HepG2 (cell line): Measurements from ENCODE around the gene IL27RA. TPM values are rescaled to one million over a fixed set of nuclear protein-coding genes. Genes with fewer than 3 reads are reported as not detected.

Experiments used
- BCL6 ChIP-seq: IDR thresholded peaks from 2 replicates; pipeline ENCODE4 v1.6.1; 2016; ENCODE audit warnings: missing genetic modification reagents, missing compliant biosample characterization
- FOXK2 ChIP-seq: fragments of 450-650 bp; IDR thresholded peaks from 2 replicates; pipeline ENCODE4 v1.6.1; 2016
- HDAC1 ChIP-seq: sonication (generic); formaldehyde crosslinking; IDR thresholded peaks from 2 replicates; pipeline ENCODE4 v1.5.1; 2020; ENCODE audit warnings: mild to moderate bottlenecking, missing genetic modification reagents
- KAT2B ChIP-seq: fragments of 150-350 bp; IDR thresholded peaks from 2 replicates; pipeline ENCODE4 v1.6.1; 2014; ENCODE audit warnings: low read depth, low read length, borderline replicate concordance
- LCORL ChIP-seq, 2 experiments: fragments of 450-650 bp in 1 of 2; sonication (generic) in 1 of 2; formaldehyde crosslinking in 1 of 2; IDR thresholded peaks; 2 replicates each; pipeline versions ENCODE4 v1.5.0 to v1.6.1; 2017 to 2020; ENCODE audit warnings: antibody characterized with exemption in 1 of 2, missing genetic modification reagents in 1 of 2
- MXD4 ChIP-seq: IDR thresholded peaks from 2 replicates; pipeline ENCODE4 v1.6.1; 2016; ENCODE audit warnings: mild to moderate bottlenecking, missing biosample characterization, missing genetic modification reagents
- NCOA5 ChIP-seq: sonication (generic); formaldehyde crosslinking; IDR thresholded peaks from 2 replicates; pipeline ENCODE4 v1.4.0; 2020; ENCODE audit warnings: missing genetic modification reagents
- RFX5 ChIP-seq: IDR thresholded peaks from 2 replicates; pipeline ENCODE4 v1.6.1; 2011; ENCODE audit warnings: low read depth, low read length, improper control_type of control experiment
- STAG1 ChIP-seq: sonication (generic); formaldehyde crosslinking; IDR thresholded peaks from 2 replicates; pipeline ENCODE4 v1.4.0; 2020; ENCODE audit warnings: missing genetic modification reagents
- TSC22D2 ChIP-seq: sonication (generic); formaldehyde crosslinking; IDR thresholded peaks from 2 replicates; pipeline ENCODE4 v1.5.1; 2020; ENCODE audit warnings: missing genetic modification reagents, mild to moderate bottlenecking, borderline replicate concordance
- U2AF2 ChIP-seq: fragments of 200-400 bp; formaldehyde crosslinking; IDR thresholded peaks from 2 replicates; pipeline ENCODE4 v1.6.1; 2017; ENCODE audit warnings: low read depth, mild to moderate bottlenecking, low read length
- YEATS4 ChIP-seq: sonication (generic); formaldehyde crosslinking; IDR thresholded peaks from 2 replicates; pipeline ENCODE4 v1.4.0; 2020; ENCODE audit warnings: missing genetic modification reagents, borderline replicate concordance
- ZFP91 ChIP-seq: sonication (generic); formaldehyde crosslinking; IDR thresholded peaks from 2 replicates; pipeline ENCODE4 v1.9.0; 2022; ENCODE audit warnings: missing genetic modification reagents, mild to moderate bottlenecking, borderline replicate concordance
- ZNF343 ChIP-seq: sonication (generic); formaldehyde crosslinking; IDR thresholded peaks from 2 replicates; pipeline ENCODE4 v1.4.0; 2020; ENCODE audit warnings: mild to moderate bottlenecking, missing genetic modification reagents
- ZNF570 ChIP-seq: sonication (generic); formaldehyde crosslinking; IDR thresholded peaks from 2 replicates; pipeline ENCODE4 v1.4.0; 2020; ENCODE audit warnings: mild to moderate bottlenecking, missing genetic modification reagents, borderline replicate concordance
- ZNF614 ChIP-seq: IDR thresholded peaks from 2 replicates; pipeline ENCODE4 v1.6.1; 2018; ENCODE audit warnings: missing biosample characterization, missing genetic modification reagents, inconsistent platforms, borderline replicate concordance
- ZNF891 ChIP-seq: sonication (generic); formaldehyde crosslinking; IDR thresholded peaks from 2 replicates; pipeline ENCODE4 v1.5.0; 2020; ENCODE audit warnings: mild to moderate bottlenecking, missing genetic modification reagents
- polyA plus RNA-seq, 8 experiments: library from polyadenylated mRNA; depleted of rRNA in 3 of 8; stranded (reverse) in 7 of 8; unstranded in 1 of 8; fragments of >200 nt; fragmentation: Illumina TruSeq in 4 of 8; extraction: Trizol in 4 of 8; gene quantifications; 2 replicates each; pipeline versions ENCODE4 v1.2.1 to v1.2.3, GENCODE V29; 2011 to 2016; ENCODE audit warnings: low read depth in 4 of 8, missing spikeins in 1 of 8, mixed read lengths in 1 of 8; ENCODE audit not compliant: insufficient read depth in 1 of 8
- total RNA-seq, 5 experiments: library from RNA; depleted of rRNA; stranded (reverse); fragments of >200 nt; fragmentation: Illumina TruSeq; extraction: Trizol; gene quantifications; 2 replicates each; pipeline ENCODE4 v1.2.3, GENCODE V29; 2016; ENCODE audit warnings: low read depth in 1 of 5
- TF ChIP-seq, protein P1 (sequence below): sonication (generic); formaldehyde crosslinking; IDR thresholded peaks from 2 replicates; pipeline ENCODE4 v1.5.1; 2020; ENCODE audit warnings: mild to moderate bottlenecking, missing genetic modification reagents, borderline replicate concordance
- TF ChIP-seq, protein P2 (sequence below): sonication (generic); formaldehyde crosslinking; IDR thresholded peaks from 2 replicates; pipeline ENCODE4 v1.5.0; 2020; ENCODE audit warnings: mild to moderate bottlenecking, missing genetic modification reagents
- TF ChIP-seq, protein P3 (sequence below): sonication (generic); formaldehyde crosslinking; IDR thresholded peaks from 2 replicates; pipeline ENCODE4 v1.5.0; 2020; ENCODE audit warnings: mild to moderate bottlenecking, missing genetic modification reagents, moderate library complexity

IL27RA gene
- total and polyA plus RNA-seq, 2 of the 13 experiments (the other 11 are each of a cell fraction or from before 2014, with no cell fraction given), result 3.5 to 8.1 TPM

DNA sequence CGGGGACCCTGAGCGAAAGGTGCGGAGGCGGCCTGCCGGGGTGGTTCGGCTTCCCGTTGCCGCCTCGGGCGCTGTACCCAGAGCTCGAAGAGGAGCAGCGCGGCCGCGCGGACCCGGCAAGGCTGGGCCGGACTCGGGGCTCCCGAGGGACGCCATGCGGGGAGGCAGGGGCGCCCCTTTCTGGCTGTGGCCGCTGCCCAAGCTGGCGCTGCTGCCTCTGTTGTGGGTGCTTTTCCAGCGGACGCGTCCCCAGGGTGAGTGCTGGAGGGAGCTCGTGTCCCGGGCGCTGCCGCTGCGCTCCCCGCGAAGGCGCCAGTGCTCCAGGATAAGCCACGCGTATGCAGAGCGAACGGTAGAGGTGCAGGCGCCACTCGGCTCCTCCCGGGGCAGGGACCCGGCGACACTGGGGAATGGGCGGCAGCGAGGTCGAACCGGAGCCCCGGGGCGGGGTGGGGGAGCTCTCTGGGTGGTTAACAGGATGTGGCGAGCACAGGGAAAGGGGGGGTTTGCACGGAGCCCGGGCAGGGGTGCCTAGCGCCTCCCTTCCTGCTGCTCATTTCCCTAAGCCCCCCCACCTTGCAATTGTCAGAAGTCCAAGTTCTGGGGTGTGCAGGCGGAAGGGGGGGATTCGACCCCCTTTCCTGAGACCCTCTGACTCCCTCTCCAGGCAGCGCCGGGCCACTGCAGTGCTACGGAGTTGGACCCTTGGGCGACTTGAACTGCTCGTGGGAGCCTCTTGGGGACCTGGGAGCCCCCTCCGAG is at the start of gene IL27RA (continued):
- TF ChIP-seq YEATS4, result peak; percentile 58; the same call in 1 of the 2 replicates
- TF ChIP-seq, protein P1, sequence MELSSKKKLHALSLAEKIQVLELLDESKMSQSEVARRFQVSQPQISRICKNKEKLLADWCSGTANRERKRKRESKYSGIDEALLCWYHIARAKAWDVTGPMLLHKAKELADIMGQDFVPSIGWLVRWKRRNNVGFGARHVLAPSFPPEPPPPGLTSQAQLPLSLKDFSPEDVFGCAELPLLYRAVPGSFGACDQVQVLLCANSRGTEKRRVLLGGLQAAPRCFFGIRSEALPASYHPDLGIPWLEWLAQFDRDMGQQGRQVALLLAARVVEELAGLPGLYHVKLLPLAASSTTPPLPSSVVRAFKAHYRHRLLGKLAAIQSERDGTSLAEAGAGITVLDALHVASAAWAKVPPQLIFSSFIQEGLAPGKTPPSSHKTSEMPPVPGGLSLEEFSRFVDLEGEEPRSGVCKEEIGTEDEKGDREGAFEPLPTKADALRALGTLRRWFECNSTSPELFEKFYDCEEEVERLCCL (CRISPR knock-in tag), result no peak; the same call in 1 of the 2 replicates
- TF ChIP-seq ZNF570 (CRISPR knock-in tag), result no peak
- TF ChIP-seq MXD4, result no peak; the same call in 1 of the 2 replicates
- peak; percentile 73; the same call in 1 of the 2 replicates for TF ChIP-seq ZFP91 (CRISPR knock-in tag)
- no peak for TF ChIP-seq LCORL (IDR thresholded peaks at IDR 0.05)
- peak; percentile 47; the same call in 1 of the 2 replicates for TF ChIP-seq LCORL (CRISPR knock-in tag; IDR thresholded peaks at IDR 0.05)
- no peak for TF ChIP-seq TSC22D2
- TF ChIP-seq, protein P2, sequence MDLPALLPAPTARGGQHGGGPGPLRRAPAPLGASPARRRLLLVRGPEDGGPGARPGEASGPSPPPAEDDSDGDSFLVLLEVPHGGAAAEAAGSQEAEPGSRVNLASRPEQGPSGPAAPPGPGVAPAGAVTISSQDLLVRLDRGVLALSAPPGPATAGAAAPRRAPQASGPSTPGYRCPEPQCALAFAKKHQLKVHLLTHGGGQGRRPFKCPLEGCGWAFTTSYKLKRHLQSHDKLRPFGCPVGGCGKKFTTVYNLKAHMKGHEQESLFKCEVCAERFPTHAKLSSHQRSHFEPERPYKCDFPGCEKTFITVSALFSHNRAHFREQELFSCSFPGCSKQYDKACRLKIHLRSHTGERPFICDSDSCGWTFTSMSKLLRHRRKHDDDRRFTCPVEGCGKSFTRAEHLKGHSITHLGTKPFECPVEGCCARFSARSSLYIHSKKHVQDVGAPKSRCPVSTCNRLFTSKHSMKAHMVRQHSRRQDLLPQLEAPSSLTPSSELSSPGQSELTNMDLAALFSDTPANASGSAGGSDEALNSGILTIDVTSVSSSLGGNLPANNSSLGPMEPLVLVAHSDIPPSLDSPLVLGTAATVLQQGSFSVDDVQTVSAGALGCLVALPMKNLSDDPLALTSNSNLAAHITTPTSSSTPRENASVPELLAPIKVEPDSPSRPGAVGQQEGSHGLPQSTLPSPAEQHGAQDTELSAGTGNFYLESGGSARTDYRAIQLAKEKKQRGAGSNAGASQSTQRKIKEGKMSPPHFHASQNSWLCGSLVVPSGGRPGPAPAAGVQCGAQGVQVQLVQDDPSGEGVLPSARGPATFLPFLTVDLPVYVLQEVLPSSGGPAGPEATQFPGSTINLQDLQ (CRISPR knock-in tag), result no peak
- TF ChIP-seq ZNF891 (CRISPR knock-in tag), result 0 out of 2 replicates have a peak, but pooled peaks have one; percentile 58
- peak; percentile 5; the same call in 1 of the 2 replicates for TF ChIP-seq ZNF614 (CRISPR knock-in tag)
- TF ChIP-seq BCL6 (CRISPR knock-in tag), result no peak
- no peak for TF ChIP-seq RFX5
- TF ChIP-seq ZNF343 (CRISPR knock-in tag), result no peak
- TF ChIP-seq, protein P3, sequence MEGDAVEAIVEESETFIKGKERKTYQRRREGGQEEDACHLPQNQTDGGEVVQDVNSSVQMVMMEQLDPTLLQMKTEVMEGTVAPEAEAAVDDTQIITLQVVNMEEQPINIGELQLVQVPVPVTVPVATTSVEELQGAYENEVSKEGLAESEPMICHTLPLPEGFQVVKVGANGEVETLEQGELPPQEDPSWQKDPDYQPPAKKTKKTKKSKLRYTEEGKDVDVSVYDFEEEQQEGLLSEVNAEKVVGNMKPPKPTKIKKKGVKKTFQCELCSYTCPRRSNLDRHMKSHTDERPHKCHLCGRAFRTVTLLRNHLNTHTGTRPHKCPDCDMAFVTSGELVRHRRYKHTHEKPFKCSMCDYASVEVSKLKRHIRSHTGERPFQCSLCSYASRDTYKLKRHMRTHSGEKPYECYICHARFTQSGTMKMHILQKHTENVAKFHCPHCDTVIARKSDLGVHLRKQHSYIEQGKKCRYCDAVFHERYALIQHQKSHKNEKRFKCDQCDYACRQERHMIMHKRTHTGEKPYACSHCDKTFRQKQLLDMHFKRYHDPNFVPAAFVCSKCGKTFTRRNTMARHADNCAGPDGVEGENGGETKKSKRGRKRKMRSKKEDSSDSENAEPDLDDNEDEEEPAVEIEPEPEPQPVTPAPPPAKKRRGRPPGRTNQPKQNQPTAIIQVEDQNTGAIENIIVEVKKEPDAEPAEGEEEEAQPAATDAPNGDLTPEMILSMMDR (CRISPR knock-in tag), result peak; percentile 85
- TF ChIP-seq HDAC1 (CRISPR knock-in tag), result peak; percentile 75
- TF ChIP-seq NCOA5 (CRISPR knock-in tag), result no peak
- no peak for TF ChIP-seq FOXK2
- no peak for TF ChIP-seq U2AF2
- TF ChIP-seq KAT2B, result no peak
- TF ChIP-seq STAG1 (CRISPR knock-in tag), result peak; percentile 59
